Measurements from ENCODE around the gene TMEM72.
A peak's percentile ranks its signal among the peaks of the same experiment; 100 is the strongest.

Gene TMEM72

GRCh38 chr10:44969854-44970253 is 58.7 kb downstream of the TMEM72 start:
- no peak for DNase-seq

- no peak for DNase-seq
Measured at GRCh38 chr10:44970812-44971395, 59.8 kb downstream of the TMEM72 start.

GRCh38 chr10:44971434-44971833 is 60.3 kb downstream of the TMEM72 start:
- no peak for DNase-seq

- no peak for DNase-seq
Measured at GRCh38 chr10:44971935-44972757, 61.0 kb downstream of the TMEM72 start.

DNA sequence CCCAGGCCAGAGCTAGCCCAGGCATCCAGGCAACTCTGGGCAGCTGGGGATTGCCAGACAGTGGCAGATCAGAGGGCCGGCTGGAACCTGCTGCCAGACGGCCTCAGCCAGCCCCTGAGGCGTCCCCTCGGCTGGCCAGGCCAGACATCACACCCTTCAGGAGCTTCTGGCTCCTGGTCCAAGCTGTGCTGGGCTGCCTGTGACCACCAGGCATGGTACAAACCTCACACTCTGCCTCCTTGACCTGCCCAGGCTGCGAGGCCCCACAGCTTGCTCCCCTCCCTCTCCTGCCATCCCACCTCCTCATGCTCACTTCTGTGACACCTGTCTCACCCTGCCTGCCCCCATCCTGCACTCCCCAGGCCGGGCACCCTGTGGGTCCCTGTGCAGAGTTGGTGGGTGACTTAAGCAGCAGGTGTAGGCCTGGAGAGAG is 61.8 kb downstream of the TMEM72 start:
- no peak for DNase-seq

- peak; percentile 10 for DNase-seq
Measured at GRCh38 chr10:44973323-44974081, 62.4 kb downstream of the TMEM72 start.

- DNase-seq, result no peak
Measured at GRCh38 chr10:44974082-44974627, 63.0 kb downstream of the TMEM72 start.

GRCh38 chr10:44974628-44975430 is 63.7 kb downstream of the TMEM72 start:
- no peak for DNase-seq

- no peak for DNase-seq
Measured at GRCh38 chr10:44975431-44976331, 64.5 kb downstream of the TMEM72 start.

- DNase-seq, result no peak
Measured at GRCh38 chr10:44976352-44977198, 65.4 kb downstream of the TMEM72 start.

- DNase-seq, result no peak
Measured at GRCh38 chr10:44977287-44978212, 66.4 kb downstream of the TMEM72 start.

DNA sequence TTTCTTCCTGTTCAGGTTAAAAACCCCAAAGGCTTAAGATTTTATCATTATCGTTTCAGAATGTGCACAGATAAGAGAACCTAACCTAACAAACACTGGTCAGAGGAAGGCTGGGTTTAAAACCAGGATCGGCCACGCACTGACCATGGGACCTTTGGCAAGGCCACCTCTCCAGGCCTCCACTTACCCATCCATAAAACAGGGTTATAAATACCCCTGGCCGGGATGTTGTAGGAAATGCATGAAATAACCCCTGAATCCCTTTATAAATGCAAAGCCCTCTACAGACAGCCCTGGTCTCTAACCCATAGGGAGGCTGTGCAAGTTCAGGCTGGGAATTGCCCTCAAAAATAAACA is 67.1 kb downstream of the TMEM72 start:
- DNase-seq, result no peak

GRCh38 chr10:44978570-44979280 is 67.6 kb downstream of the TMEM72 start, which contains the start of gene DEPP1:
Gene DEPP1, minus strand, starts transcription at chr10:44978809. Its CDS starts 779 bp downstream, at chr10:44978030.
- DNase-seq, result peak; percentile 77

DNA sequence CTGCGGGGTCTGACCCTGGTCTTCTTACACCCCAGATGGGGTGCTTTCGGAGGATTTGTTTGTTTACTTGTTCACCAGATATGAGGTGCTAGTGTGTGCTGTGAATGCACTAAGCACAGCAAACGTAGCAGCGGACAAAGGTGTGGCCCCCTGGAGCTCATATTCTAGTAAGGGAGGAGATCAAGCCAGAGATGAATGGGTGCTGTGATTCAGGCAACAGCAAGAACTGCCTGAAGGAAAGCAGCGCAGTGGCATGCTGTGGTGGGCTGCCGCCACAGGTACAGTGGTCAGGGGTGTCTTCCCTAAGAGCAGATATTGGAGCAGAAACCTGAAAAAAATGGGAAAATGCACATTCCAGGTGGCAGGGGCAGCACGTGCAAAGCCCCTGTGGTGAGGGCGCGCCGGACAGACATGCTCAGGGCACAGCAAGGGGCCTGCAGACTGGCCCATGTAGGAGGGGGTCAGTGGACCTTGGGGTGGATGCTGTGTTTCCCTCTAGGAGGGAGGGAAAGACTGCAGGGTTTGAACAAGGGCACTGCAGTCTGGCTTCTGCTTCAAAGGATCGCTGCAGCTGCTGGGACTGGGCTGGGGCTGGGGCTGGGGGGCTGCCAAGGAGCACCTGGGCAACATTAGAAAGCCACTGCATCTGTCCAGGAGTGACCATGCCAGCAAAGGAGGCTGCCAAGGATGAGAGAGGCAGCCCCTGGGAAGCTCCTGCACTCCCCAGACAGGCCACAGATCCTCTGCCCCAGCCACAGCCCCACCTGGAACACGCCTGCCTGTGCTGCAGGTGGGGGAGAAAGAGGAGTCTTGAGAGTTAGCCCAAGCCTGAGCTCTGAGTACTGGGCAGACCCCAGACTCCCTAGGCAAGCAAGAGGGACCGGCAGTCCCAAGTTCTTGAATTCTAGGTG is 68.4 kb downstream of the TMEM72 start:
- DNase-seq, result no peak

GRCh38 chr10:44980309-44981171 is 69.4 kb downstream of the TMEM72 start:
- DNase-seq, result no peak
